Esophagus squamous epithelium (tissue), 5 donors: ENCODE results near the gene SPON2. TPM values are rescaled to one million over a fixed set of nuclear protein-coding genes. Genes with fewer than 3 reads are reported as not detected.

ENCODE experiments used
- DNase-seq: peaks from one replicate; lab custom pipeline; 2025; lab: John Stamatoyannopoulos, UW
- H3K27ac ChIP-seq, 4 donors: fragments of 200-600 bp; sonication (generic); one replicate each; pipeline ENCODE4 v1.5.1; 2016 to 2019; ENCODE audit warnings: mild to moderate bottlenecking in 1 of 4
- H3K27me3 ChIP-seq, 4 donors: fragments of 200-600 bp; sonication (generic); 1 replicate in 3 of 4; 2 replicates in 1 of 4; pipeline versions ENCODE4 v1.5.1 to v1.6.0; 2017 to 2021; ENCODE audit warnings: antibody characterized with exemption in 1 of 4
- H3K36me3 ChIP-seq, 3 donors: fragments of 200-600 bp; sonication (generic); one replicate each; pipeline ENCODE4 v1.5.1; 2016 to 2019
- H3K4me1 ChIP-seq, 3 donors: fragments of 200-600 bp; sonication (generic); one replicate each; pipeline ENCODE4 v1.5.1; 2017 to 2019
- H3K4me3 ChIP-seq, 4 donors: fragments of 200-600 bp; sonication (generic); 1 replicate in 3 of 4; 2 replicates in 1 of 4; pipeline ENCODE4 v1.5.1; 2016 to 2019; ENCODE audit warnings: mild to moderate bottlenecking in 2 of 4, moderate library complexity in 1 of 4
- H3K9me3 ChIP-seq, 3 donors: fragments of 200-600 bp; sonication (generic); one replicate each; pipeline ENCODE4 v1.5.1; 2016 to 2019
- POLR2A ChIP-seq, 4 donors: fragments of 450-650 bp; IDR thresholded peaks; one replicate each; pipeline ENCODE4 v1.6.1; 2017; ENCODE audit warnings: antibody characterized with exemption in 4 of 4, mild to moderate bottlenecking in 4 of 4, moderate library complexity in 3 of 4
- WGBS, 2 donors: methylation state at CpG; one replicate each; pipeline ENCODE4 v1.1.5; 2018; 5-methylcytosine and 5-hydroxymethylcytosine counted together
- intact Hi-C: fragments of 100-400 bp; cut with DNase I; formaldehyde crosslinking; loops from one replicate; pipeline ENCODE4 v1.15.0; 2022
- total RNA-seq, 4 donors: library from RNA; depleted of rRNA; stranded (reverse); fragments of >200 nt; gene quantifications; one replicate each; pipeline ENCODE4 v1.1.0, GENCODE V29; 2016
- TF ChIP-seq, protein P1 (sequence below), 6 experiments: fragments of 450-650 bp in 4 of 6; fragments of 200-600 bp in 2 of 6; sonication (generic) in 2 of 6; IDR thresholded peaks; one replicate each; pipeline ENCODE4 v1.5.1; 2016 to 2019; ENCODE audit warnings: antibody characterized with exemption in 6 of 6, mild to moderate bottlenecking in 4 of 6, moderate library complexity in 4 of 6
- donor health status: DM: yes; HTN: yes; CAD: no.

SPON2 gene
- total RNA-seq, 4 donors from 2014 or later: 14.5 to 53.4 (median 21.3) TPM

DNA sequence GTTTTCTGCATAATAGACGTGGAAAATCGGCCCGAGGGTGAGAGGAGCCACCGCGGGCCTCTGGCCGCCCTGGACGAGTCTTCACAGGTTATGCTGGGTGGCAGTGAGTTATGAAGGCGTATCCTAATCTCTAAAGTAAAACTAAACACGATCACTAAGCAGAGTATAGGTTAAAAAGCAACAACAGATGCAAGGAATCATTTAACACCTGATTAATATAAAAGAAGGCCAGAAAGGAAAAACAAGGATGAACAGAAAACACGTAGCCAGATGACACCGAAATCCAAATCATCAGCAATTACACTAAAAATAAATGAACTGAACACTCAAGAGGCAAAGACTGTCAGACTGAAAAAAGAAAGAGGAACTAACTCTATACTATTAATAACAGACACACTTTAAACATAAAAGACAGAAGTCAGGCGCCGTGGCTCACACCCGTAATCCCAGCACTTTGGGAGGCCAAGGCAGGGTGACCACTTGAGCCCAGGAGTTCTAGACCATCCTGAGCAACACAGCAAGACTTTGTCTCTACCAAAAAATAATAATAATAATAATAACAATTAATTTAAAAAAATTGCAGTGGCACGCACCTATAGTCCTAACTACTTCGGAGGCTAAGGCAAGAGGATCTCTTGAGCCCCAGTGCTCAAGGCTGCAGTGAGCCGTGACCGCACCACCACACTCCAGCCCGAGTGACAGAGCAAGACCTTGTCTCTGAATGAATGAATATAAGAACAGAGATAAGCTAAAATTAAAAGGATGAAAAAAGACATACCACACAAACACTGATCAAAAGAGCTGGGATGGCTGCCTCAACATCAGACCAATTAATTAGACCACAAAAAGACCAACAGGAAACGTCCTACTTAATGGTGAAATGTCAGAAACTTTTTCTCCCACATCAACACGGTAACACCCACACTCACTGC, 46.5 kb upstream of the SPON2 start:
- Histone ChIP-seq H3K27ac (peak overlapping the region; percentile 68 to 83 (median 76)), H3K4me1 (peaks cover 63 to 100% (median 92%) of the 10 kb centered on the region in 3 donors), H3K4me3 (peak overlapping the region in 1 of 4 donors; percentile 25), H3K9me3 (no peaks in the 10 kb centered on the region), H3K36me3 (peaks cover 6 to 68% (median 27%) of the 10 kb centered on the region in 3 donors), H3K27me3 (no peaks in the 10 kb centered on the region)
- intact Hi-C loops: no loop called here
- WGBS, 2 donors: 22 to 25% methylated on average over 21 of the region's 21 CpGs
- DNase-seq: no peak
- TF ChIP-seq, protein P1, sequence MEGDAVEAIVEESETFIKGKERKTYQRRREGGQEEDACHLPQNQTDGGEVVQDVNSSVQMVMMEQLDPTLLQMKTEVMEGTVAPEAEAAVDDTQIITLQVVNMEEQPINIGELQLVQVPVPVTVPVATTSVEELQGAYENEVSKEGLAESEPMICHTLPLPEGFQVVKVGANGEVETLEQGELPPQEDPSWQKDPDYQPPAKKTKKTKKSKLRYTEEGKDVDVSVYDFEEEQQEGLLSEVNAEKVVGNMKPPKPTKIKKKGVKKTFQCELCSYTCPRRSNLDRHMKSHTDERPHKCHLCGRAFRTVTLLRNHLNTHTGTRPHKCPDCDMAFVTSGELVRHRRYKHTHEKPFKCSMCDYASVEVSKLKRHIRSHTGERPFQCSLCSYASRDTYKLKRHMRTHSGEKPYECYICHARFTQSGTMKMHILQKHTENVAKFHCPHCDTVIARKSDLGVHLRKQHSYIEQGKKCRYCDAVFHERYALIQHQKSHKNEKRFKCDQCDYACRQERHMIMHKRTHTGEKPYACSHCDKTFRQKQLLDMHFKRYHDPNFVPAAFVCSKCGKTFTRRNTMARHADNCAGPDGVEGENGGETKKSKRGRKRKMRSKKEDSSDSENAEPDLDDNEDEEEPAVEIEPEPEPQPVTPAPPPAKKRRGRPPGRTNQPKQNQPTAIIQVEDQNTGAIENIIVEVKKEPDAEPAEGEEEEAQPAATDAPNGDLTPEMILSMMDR (IDR thresholded peaks at IDR 0.05): no peak
- TF ChIP-seq POLR2A (IDR thresholded peaks at IDR 0.05): no peak

DNA sequence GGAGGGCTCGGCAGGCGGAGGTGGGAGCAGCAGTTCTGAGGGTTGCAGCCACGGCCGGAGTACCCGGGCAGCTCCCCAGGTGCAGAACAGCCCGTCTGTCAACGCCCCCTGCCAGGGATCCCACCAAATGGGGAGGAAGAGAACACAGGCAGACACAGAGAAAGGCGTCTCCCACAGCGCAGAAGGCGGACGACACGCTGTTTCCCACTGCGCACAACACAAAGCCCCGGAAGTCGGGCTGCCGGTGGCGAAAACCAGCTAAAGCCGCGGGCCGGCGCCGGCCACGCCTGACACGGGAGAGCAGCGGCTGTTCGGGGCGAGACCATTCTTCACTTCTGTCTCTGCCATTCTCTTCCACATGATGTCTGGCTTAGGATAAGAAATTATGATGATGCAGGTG, 45.0 kb upstream of the SPON2 start:
- peaks cover 70 to 100% (median 84%) of the 10 kb centered on the region in 3 donors for H3K4me1 ChIP-seq
- WGBS, 2 donors: 94 to 95% methylated on average over 14 to 22 of the region's 27 CpGs
- TF ChIP-seq POLR2A (IDR thresholded peaks at IDR 0.05): no peak
- TF ChIP-seq, protein P1 (IDR thresholded peaks at IDR 0.05): no peak

DNA sequence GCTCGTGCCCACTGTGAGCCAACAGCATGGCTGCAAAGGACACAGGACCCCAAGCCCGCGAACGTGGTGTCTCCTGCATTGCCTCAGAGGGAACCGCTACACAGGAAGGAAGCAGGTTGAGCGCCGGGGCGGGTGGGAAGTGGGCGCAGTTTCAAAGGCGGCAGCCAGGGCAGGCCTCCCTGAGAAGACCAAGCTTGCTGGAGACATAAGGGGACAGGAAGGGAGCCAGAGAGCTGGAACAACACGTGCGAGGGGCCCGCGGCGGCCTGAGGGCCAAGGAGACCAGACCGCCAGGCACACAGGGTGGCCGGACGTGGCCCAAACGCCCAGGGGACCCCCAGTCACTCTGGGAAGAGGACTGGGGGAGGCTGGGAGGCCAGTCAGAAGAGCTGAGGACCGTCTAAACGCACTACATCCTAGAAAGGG, 44.5 kb upstream of the SPON2 start:
- Histone ChIP-seq H3K4me1 (peaks cover 70 to 100% (median 84%) of the 10 kb centered on the region in 3 donors), H3K36me3 (peaks cover 16 to 68% (median 38%) of the 10 kb centered on the region in 3 donors), H3K9me3 (no peaks in the 10 kb centered on the region), H3K27me3 (no peaks in the 10 kb centered on the region), H3K4me3 (peak overlapping the region in 1 of 4 donors; percentile 18), H3K27ac (peak overlapping the region; percentile 48 to 78 (median 70))
- 55% methylated on average over 14 of the region's 21 CpGs; no CpG with 5 or more reads in 1 of the 2 donors for WGBS, 2 donors
- no peak for DNase-seq
- TF ChIP-seq, protein P1 (IDR thresholded peaks at IDR 0.05): peak in 5 of 6 experiments; percentile 18 to 33 (median 22)
- no peak for TF ChIP-seq POLR2A (IDR thresholded peaks at IDR 0.05)
- intact Hi-C loops: no loop called here

More for the DNA sequence above, 45.0 kb upstream of the SPON2 start:
- Histone ChIP-seq H3K4me3 (no peak overlapping the region), H3K27ac (peak overlapping the region in 3 of 4 donors; percentile 77 to 83 (median 78)), H3K27me3 (no peaks in the 10 kb centered on the region), H3K9me3 (no peaks in the 10 kb centered on the region), H3K36me3 (peaks cover 13 to 68% (median 38%) of the 10 kb centered on the region in 3 donors)
- intact Hi-C loops: no loop called here
- DNase-seq: no peak

DNA sequence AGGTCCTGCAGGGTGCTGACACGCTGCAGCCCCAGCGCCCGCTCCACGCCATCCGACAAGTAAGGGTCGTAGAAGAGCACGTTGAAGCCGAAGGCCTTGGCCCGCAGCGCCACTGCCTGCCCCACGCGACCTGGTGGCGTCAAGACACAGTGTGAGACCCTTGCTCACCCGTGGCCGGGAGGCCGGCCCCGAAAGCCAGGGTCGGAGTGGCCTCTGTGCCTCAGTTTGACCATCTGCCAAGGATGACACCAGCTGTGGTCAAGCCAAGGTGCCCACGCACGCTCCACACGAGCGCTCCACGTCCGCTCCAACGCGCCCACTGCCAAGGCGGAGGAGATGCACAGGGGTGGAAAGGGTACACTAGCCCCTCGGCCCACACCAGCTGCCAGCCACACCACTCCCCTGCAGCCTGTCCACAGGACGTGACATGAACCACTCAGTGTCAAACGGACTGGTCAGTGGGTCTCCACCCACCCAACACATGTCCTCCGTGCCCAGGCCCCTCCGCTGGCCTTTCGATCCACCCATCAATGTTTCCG, 43.8 kb upstream of the SPON2 start:
- Histone ChIP-seq H3K27ac (peak overlapping the region in 3 of 4 donors; percentile 64 to 78 (median 77)), H3K9me3 (no peaks in the 10 kb centered on the region), H3K27me3 (no peaks in the 10 kb centered on the region), H3K4me1 (peaks cover 66 to 100% (median 82%) of the 10 kb centered on the region in 3 donors), H3K36me3 (peaks cover 16 to 65% (median 40%) of the 10 kb centered on the region in 3 donors), H3K4me3 (no peak overlapping the region)
- DNase-seq: no peak
- intact Hi-C loops: no loop called here
- WGBS, 2 donors: 86 to 95% methylated on average over 5 to 8 of the region's 34 CpGs
- TF ChIP-seq POLR2A (IDR thresholded peaks at IDR 0.05): no peak
- TF ChIP-seq, protein P1 (IDR thresholded peaks at IDR 0.05): no peak
